GM18867 (cell line): ENCODE results near the gene ZFP36L1.

Experiments used
- ATAC-seq: cut with Tn5 transposase; IDR thresholded peaks from one replicate; pipeline ENCODE4 v1.9.1; 2021; ENCODE audit warnings: mild to moderate bottlenecking, moderate library complexity; ENCODE audit not compliant: unreplicated experiment

ZFP36L1 gene

GRCh38 chr14:68796418-68797101, 3.7 kb upstream of the ZFP36L1 start:
- no peak for ATAC-seq

DNA sequence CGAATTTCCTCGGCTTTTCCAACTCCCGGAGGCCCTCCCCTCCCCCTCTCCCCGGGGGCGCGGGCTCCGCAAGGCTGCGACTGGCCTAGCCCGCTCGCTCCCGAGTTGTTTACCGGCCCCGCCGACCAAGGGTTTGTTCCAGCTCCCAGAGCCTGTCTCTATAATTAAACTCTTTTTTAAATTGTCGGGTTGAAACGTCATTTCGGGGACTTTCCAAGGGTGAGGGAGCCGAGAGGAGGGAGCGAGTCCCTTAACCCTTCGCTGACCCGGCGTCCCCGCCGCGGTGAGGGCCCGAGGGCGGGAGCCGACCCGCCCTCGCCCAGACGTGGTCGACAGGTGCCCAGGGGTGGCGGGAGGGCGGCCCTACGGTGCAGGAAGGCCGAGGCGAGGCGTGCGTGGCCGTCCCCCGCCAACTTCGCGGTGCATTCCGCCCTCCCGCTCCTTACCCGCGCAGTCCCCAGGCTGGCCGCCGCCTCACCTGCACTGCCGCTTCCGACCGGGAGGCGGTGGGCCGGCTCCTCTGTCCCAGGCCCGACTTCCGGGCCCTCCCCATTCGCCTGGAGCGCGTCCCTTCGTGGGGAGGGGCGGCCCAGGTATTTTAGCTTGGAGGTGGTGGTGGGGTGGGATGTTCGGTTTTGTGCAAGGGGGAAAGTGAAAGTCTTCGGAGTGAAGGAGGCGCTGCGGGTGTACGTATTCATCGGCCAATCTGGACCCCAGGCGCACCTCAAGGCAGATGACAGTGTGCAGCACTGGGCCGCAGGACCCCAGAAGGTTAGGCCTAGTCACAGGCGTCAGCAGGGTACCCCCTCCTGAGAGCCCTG, 2.9 kb upstream of the ZFP36L1 start:
- peak; percentile 44 for ATAC-seq

DNA sequence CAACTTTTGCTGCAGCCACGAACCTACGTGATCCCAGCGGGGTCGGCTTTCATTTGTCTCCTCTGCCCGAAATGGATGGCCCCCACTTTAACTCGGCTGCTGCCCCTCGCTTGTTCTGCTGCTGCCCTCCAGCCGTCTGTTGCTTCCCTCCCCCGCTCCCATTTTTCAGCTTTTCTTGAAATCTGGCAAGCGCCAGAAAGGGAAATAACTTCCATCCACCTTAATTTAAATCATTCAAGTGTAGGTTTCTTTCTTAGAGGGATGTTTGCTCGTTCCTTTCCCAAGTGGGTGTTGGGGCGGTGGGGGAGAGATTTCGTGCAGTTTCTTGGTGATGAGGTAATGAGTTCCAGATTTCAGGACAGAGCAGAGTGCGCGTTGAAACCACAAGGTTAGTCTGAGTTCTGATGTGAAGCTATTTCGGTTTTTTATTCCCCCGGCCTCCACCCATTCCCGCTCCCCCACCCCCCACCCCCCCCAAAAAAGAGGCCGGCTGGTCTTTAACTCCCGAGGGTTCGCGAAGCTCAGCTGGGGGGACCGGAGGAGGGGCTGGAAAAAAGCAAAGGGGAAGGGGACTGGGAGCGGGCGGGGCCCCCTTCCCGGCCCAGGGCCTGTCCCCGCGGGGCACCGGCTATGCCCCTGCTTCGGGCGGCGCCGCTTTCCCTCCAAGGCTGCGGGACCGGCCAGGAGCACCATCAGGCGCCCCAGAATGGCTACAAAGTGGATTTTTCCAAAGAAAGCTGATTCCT, 2.2 kb upstream of the ZFP36L1 start:
- ATAC-seq, result no peak

DNA sequence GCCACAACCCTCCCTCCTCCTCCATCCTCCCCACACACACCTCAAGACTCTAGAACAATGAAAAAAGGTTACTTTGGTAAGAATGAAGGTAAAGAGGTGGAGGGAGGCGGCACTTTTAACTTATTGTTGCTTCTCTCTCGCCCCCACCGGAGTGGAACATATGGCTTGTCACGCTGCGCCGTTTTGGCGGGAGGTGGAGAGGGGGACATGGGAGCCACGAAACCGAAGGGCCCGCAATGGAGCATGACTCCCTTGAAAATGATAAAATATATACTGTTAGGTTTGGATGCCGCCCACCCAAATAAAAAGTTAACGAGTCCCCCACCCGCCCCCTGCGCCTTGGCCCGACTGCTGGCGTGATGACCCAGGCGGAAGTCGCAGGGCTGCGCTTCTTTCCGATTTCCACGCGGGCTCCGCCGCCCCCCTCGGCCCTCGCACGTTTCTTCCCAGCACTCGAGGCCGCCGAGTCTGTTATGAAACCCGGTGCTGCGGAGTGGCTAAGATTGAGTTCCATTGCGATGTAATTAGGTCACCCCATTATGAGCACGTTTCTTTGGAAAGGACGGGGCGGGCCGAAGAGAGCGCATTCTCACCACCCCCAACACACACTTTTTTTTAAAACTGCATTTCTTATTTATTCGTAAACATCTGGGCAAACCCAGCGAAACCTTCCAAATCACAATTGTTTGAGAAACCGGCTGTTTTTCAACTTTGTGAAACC, 1.4 kb upstream of the ZFP36L1 start:
- ATAC-seq, result no peak

DNA sequence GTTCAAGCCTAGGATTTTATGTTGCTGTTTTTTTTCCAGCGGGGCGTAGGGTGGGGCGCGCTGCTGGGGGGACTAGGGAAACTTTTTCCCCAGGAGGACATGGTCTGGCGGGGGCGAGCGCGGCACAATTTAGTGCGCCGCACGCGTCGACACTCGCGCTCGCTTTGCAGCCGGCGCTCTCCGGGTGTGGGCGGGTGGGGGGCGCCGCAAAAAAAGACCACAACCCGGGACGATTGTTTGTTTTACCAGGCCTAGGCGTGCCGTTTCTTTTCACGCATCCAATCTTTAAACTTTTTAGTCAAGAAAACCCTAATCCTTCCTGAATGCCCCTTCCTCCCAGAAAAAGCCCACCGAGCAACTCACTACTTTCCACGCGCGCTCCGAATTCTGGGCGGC, 865 bp upstream of the ZFP36L1 start:
- ATAC-seq, result no peak

- no peak for ATAC-seq
Observed at GRCh38 chr14:68792678-68792978, 239 bp downstream of the ZFP36L1 start.

- ATAC-seq, result no peak
Observed at GRCh38 chr14:68791902-68792677, 777 bp downstream of the ZFP36L1 start.

DNA sequence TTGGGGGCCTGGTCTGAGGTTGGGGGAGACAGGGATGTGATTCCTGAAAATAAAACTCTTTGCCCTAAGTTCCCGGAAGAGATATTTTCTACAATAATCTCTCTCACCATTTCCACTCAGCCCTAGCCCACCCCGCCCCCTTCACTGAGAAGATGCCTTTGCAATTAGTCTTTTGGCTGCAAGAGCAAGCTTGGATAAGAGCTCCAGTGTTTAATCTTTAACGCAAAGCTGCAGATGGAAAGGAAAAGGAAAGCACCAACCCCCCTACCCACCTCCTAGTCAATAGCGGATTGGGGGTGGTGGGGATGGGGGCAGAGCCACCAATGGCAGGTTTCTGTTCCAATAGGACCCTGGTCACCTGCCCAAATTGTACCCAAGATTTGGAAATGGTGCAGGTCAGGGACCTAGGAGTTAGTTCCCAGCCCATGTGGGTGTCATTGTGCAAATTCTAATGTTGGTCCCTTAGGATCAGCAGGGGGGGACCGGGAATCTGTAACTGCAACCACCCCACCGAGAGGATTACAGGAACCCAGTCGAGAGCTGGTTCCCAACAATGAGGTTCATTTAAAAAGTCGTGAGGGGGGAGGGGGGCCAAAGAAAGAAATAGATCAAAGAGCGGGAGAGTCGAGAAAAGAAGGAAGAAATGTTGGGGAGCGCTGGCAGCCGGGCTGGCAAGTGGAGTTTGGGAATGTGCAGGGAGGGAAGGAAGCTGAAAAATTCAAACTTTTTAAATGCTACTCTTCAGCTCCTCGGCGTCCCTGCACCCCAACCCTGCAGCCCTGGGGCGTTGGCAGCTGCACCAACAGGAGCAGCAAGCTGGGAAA, 1.6 kb downstream of the ZFP36L1 start:
- ATAC-seq, result no peak

DNA sequence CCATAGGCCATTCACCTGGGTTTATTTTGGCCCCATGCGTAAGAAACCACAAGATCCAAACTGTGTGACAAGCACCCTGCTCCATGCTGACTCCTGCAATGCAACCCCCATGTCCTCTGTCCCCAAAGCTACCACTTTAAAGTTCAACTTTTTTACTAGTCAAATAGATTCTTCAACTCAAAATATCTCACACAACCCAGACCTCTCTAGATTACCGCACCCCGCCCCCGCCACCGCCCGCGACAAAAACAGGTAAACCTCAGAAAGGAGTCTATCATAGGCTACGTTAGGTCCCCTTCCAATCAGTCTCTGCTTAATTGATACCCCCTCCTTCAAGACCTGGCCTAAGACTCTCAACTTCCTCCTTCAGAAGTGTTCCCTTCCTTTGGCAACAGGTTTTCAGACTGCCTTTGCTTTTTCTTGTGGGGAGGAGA, 2.2 kb downstream of the ZFP36L1 start:
- ATAC-seq, result no peak

DNA sequence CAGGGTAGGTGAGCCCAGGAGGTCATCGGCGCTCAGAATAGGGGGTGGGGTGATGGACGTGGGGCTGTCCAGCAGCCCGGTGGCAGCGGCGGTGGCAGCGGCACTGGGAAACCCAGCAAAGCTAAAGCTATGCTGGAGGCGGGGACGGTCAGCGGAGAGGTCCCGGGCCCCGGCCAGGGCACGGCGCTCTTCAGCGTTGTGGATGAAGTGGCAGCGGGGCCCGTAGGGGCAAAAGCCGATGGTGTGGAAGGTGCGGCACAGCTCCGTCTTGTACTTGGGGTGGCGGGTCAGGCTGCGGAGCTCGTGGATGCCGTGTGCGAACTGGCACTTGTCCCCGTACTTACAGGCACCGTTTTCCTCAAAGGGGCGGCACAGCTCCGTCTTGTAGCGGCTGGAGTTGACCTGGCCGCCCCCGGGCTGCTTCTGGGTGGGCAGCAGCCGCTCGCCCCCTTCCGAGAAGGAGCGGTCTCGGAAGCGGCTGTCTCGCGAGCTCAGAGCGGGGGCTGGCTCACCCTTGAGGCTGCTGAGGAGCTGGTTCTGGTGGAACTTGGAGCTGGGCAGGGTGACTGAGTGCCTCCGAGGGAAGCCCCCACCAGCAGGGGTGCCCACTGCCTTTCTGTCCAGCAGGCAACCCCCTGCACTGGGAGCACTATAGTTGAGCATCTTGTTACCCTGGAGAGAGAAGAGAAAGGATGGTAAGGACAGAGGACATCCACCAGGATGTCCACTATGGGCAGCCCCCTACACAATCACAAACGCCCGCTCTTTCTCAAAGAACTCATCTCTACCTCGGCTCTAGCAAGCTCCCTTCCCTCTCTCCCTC, 2.8 kb downstream of the ZFP36L1 start:
- no peak for ATAC-seq

GRCh38 chr14:68788996-68789820, 3.7 kb downstream of the ZFP36L1 start:
- peak; percentile 19 for ATAC-seq

GRCh38 chr14:68788275-68788995, 4.4 kb downstream of the ZFP36L1 start:
- no peak for ATAC-seq

DNA sequence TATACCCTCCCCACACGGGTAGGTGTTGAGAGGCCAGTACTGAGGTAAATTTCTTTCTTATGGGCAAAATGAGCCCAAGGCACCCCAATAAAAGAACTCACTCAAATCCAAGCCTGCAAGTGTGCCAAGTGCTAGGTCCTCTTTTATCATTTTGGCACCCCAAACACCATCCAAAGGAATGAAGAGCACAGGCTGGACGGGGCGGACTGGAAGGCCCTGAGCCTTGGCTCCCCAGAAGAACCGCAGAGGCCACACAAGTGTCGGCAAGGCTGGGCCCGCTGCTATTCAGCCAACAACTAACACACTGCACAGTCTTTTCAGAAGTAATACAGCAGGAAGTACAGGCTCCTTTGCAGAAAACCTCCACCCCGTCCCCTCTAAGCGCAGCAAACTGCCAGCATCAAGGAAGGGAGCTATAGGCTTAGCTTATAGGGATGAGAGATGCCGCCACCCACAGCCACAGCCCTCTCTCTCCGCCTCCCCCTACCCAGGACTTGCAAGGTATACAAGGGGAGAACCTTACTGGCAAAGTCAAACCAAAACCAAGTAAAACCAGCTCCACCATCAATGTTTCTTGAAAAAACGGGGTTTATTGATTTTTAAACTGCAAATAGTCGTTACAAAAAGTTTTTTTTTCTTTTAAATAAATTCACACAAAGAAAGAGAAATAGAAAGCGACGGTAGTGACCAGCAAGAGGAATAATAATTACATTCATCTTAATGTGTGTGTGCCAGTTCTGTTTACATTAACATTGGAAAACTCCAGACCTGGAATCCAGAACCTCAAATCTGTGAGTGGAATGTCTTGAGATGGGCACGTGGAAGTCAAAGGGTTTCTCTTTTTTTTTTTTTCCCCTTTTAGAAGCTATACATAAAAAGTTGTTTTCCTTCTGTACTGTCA, 5.5 kb downstream of the ZFP36L1 start:
- no peak for ATAC-seq

DNA sequence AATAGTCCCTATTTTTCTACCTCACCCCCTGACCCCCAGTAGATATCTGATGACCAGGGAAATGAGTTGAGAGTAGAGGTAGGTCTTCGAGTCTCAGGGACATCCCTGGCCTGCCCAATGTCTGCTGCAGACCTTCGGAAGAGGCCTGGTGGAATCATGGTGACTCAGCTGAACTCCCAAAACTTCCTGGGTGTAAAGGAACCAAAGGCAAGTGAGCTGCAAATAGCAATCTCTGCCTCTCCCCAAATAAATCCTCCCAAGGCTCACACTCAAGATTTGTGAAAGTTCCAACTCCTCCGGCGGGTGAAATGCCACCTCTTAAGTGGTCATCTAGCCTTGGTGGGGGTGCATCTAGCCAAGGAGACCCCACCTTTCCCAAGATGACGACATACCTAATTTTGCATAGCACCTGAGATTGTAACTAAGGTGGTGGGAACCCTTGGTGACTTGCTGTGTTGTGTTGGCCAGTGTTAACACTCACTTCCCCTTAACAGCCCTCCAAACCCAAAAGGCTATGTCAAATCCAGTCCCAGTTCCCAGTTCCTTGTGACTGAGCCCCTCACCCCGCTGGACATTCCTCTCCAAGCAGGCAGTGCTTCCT, 6.3 kb downstream of the ZFP36L1 start:
- no peak for ATAC-seq

DNA sequence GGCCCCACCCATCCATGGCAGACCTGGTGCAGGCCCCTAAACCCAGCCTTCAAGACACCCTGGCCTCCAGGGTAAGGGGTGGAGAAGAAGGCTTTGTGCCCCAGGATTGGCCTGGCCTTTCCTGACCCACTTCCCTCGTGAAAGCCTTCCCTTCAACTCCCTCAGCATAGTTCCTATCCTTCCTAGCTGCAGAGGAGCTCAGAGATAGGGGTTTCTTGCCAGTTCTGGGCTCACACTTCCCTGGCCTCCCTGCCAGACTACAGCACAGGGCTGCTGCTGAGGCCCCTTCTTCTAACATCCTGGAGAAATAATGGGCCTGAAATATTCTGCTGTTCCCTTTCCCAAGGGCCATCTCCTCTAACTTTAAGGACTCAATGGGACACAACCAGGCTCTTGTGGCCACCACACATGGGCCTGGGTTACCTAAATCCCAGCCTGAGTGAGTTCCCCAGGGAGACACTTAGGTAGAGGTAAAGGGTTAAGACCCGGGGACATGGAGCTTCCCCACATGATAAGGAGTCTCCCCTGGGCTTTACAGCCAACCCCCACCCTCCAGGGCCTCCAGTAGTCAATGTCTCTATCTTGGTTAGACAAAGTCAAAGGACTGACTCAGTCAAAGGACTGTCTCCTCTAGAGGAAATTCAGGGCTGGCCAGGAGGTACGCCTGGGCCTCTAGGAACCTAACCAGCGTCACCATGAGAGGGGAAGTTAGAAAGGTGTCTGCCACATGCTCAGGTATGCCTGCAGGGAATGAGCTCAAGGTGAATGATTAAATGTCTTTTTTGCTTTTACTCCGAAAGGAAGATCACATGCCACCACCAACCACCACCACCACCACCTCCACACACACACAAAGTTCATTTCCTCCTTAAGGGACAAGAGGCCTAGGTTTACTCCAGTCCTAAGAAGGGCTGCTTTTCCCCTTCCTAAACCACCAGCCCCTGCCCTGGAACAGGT, 7.1 kb downstream of the ZFP36L1 start:
- no peak for ATAC-seq
